DND-41 (cell line): ENCODE measurements around the gene MEIG1.

Source experiments
- CTCF ChIP-seq: IDR thresholded peaks from 2 replicates; pipeline ENCODE4 v1.5.1; 2012; ENCODE audit warnings: borderline replicate concordance, low read length, moderate library complexity, mild to moderate bottlenecking; ENCODE audit not compliant: poor library complexity, severe bottlenecking; ENCODE audit errors: extremely low read depth
- EZH2 ChIP-seq: IDR thresholded peaks from 3 replicates; pipeline ENCODE4 v1.6.1; 2012; ENCODE audit warnings: borderline replicate concordance, low read depth, mild to moderate bottlenecking, moderate library complexity, low read length, inconsistent platforms; ENCODE audit not compliant: severe bottlenecking

- TF ChIP-seq CTCF (no peak), EZH2 (no peak)
These were observed 23.6 kb downstream of the MEIG1 start for GRCh38 chr10:14982744-14983143.
